WTC11 (cell line): ENCODE results near the gene SPACA9. TPM values are rescaled to one million over a fixed set of nuclear protein-coding genes. Genes with fewer than 3 reads are reported as not detected.

Source experiments
- ATAC-seq: fragments of 200-7000 bp; cut with Tn5 transposase; 2 replicates; pipeline ENCODE4 v1.10.0; 2021; ENCODE audit warnings: mild to moderate bottlenecking, moderate library complexity
- CTCF ChIA-PET: fragments of 300-600 bp; sonication (Branson Sonifier 250); formaldehyde crosslinking; loops from one replicate; lab custom pipeline; 2021; ENCODE audit warnings: antibody characterized with exemption; lab: Charles Lee
- POLR2A ChIA-PET: fragments of 350-600 bp; sonication (Branson Sonifier 250); formaldehyde crosslinking; loops from one replicate; lab custom pipeline; 2021; ENCODE audit warnings: antibody characterized with exemption; lab: Charles Lee
- DNase-seq: peaks from one replicate; pipeline ENCODE4 v3.0.0; 2021; ENCODE audit warnings: low spot score
- H3K27ac Mint-ChIP-seq: 2 replicates; pipeline ENCODE4 v1.8.0; 2021; ENCODE audit warnings: mixed read lengths
- H3K27me3 Mint-ChIP-seq: 2 replicates; pipeline ENCODE4 v1.8.0; 2021; ENCODE audit warnings: low read depth, mild to moderate bottlenecking, moderate library complexity, mixed read lengths
- H3K36me3 Mint-ChIP-seq: 2 replicates; pipeline ENCODE4 v1.8.0; 2021; ENCODE audit warnings: mixed read lengths
- H3K4me1 Mint-ChIP-seq: 2 replicates; pipeline ENCODE4 v1.8.0; 2022; ENCODE audit warnings: mixed read lengths
- H3K4me3 Mint-ChIP-seq: 2 replicates; pipeline ENCODE4 v1.8.0; 2021; ENCODE audit warnings: mild to moderate bottlenecking, moderate library complexity, mixed read lengths
- H3K9me3 Mint-ChIP-seq: 2 replicates; pipeline ENCODE4 v1.8.0; 2021; ENCODE audit warnings: mixed read lengths
- AR ChIP-seq: fragments of 250-450 bp; sonication (Bioruptor Pico); IDR thresholded peaks from 2 replicates; pipeline ENCODE4 v1.9.0; 2021; ENCODE audit warnings: mild to moderate bottlenecking
- ATF6 ChIP-seq: sonication (generic); formaldehyde crosslinking; IDR thresholded peaks from 2 replicates; pipeline ENCODE4 v1.8.1; 2023; ENCODE audit warnings: mild to moderate bottlenecking, missing genetic modification reagents
- CDX4 ChIP-seq: fragments of 250-450 bp; sonication (Bioruptor Pico); IDR thresholded peaks from 2 replicates; pipeline ENCODE4 v1.9.0; 2021; ENCODE audit warnings: moderate library complexity, mild to moderate bottlenecking, inconsistent platforms, borderline replicate concordance
- FOXP1 ChIP-seq: sonication (generic); formaldehyde crosslinking; IDR thresholded peaks from 2 replicates; pipeline ENCODE4 v1.8.0; 2022; ENCODE audit warnings: missing genetic modification reagents, mild to moderate bottlenecking, moderate library complexity, borderline replicate concordance
- FOXP4 ChIP-seq: sonication (generic); formaldehyde crosslinking; IDR thresholded peaks from 2 replicates; pipeline ENCODE4 v1.8.0; 2022; ENCODE audit warnings: mild to moderate bottlenecking, missing genetic modification reagents
- GTF2I ChIP-seq: fragments of 250-450 bp; sonication (Bioruptor Pico); conservative IDR thresholded peaks from 2 replicates; pipeline ENCODE4 v1.4.0; 2021; ENCODE audit warnings: mild to moderate bottlenecking
- IRF1 ChIP-seq: sonication (generic); formaldehyde crosslinking; IDR thresholded peaks from 2 replicates; pipeline ENCODE4 v1.8.0; 2023; ENCODE audit warnings: missing genetic modification reagents
- NFYB ChIP-seq: sonication (generic); formaldehyde crosslinking; conservative IDR thresholded peaks from 2 replicates; pipeline ENCODE4 v1.8.0; 2022; ENCODE audit warnings: low read depth, missing genetic modification reagents
- NR1H2 ChIP-seq: sonication (generic); formaldehyde crosslinking; IDR thresholded peaks from 2 replicates; pipeline ENCODE4 v1.9.0; 2021; ENCODE audit warnings: mild to moderate bottlenecking, moderate library complexity, missing genetic modification reagents
- PRDM15 ChIP-seq: sonication (generic); formaldehyde crosslinking; IDR thresholded peaks from 2 replicates; pipeline ENCODE4 v1.8.0; 2022; ENCODE audit warnings: missing genetic modification reagents
- ZNF423 ChIP-seq: fragments of 250-450 bp; sonication (Bioruptor Pico); IDR thresholded peaks from 2 replicates; pipeline ENCODE4 v2.1.2; 2022; ENCODE audit warnings: mild to moderate bottlenecking, moderate library complexity
- ZNF532 ChIP-seq: fragments of 250-450 bp; sonication (Bioruptor Pico); IDR thresholded peaks from 2 replicates; pipeline ENCODE4 v1.9.0; 2021; ENCODE audit warnings: mild to moderate bottlenecking, borderline replicate concordance
- total RNA-seq: library from RNA; stranded (reverse); gene quantifications from 3 replicates; pipeline ENCODE4 v1.2.3, GENCODE V29; 2021

Gene SPACA9
- total RNA-seq, 1 experiment from 2014 or later = 0.48 TPM

GRCh38 chr9:132888151-132888550, 9.5 kb downstream of the SPACA9 start (continued):
- TF ChIP-seq FOXP4 = no peak
- no peak for TF ChIP-seq AR (CRISPR knock-in tag)
- TF ChIP-seq IRF1 (CRISPR knock-in tag) = no peak
- no peak for TF ChIP-seq GTF2I (CRISPR knock-in tag)
- TF ChIP-seq, all 79 proteins: peak for 0

- H3K4me1 Mint-ChIP-seq = no peaks in the 10 kb centered on the region; the same call in 1 of the 2 replicates
- ATAC-seq (no peak), DNase-seq (no peak)
- no peaks in the 10 kb centered on the region for H3K9me3 Mint-ChIP-seq
- no peak overlapping the region for H3K4me3 Mint-ChIP-seq
- ChIA-PET CTCF (interaction anchor here (0.9 to 1.8 kb wide), 2 partner anchors 9 to 130 kb away, joined by 3 to 5 read pairs; no protein-coding TSS in a partner anchor), POLR2A (no interaction called here)
- no peaks in the 10 kb centered on the region for H3K27me3 Mint-ChIP-seq
- TF ChIP-seq ZNF423 (CRISPR knock-in tag) = 0 out of 2 replicates have a peak, but pooled peaks have one; percentile 32
- TF ChIP-seq PRDM15 (CRISPR knock-in tag) = peak; percentile 93
- no peak for TF ChIP-seq ATF6 (CRISPR knock-in tag)
- H3K27ac Mint-ChIP-seq = no peak overlapping the region
- H3K36me3 Mint-ChIP-seq = peaks cover 20% of the 10 kb centered on the region
Observed at GRCh38 chr9:132892400-132892799, 13.7 kb downstream of the SPACA9 start.

- H3K4me3 Mint-ChIP-seq = no peak overlapping the region
- H3K36me3 Mint-ChIP-seq = peaks cover 34% of the 10 kb centered on the region
- ATAC-seq = no peak
- no peak overlapping the region for H3K27ac Mint-ChIP-seq
- no peak for DNase-seq
- CTCF ChIA-PET = interaction anchor here (0.9 kb wide), 1 partner anchor 8 kb away, joined by 3 read pairs; no protein-coding TSS in a partner anchor
- POLR2A ChIA-PET = no interaction called here
- H3K9me3 Mint-ChIP-seq = no peaks in the 10 kb centered on the region
- no peaks in the 10 kb centered on the region; the same call in 1 of the 2 replicates for H3K4me1 Mint-ChIP-seq
- no peaks in the 10 kb centered on the region for H3K27me3 Mint-ChIP-seq
- no peak for TF ChIP-seq FOXP1 (CRISPR knock-in tag)
- TF ChIP-seq NFYB = no peak
- TF ChIP-seq GTF2I (CRISPR knock-in tag) = no peak
- TF ChIP-seq NR1H2 (CRISPR knock-in tag) = no peak
- TF ChIP-seq CDX4 (CRISPR knock-in tag) = no peak
- no peak for TF ChIP-seq IRF1 (CRISPR knock-in tag)
- TF ChIP-seq ZNF532 (CRISPR knock-in tag) = no peak
Observed at GRCh38 chr9:132894346-132894745, 15.6 kb downstream of the SPACA9 start.
